Left renal cortex interstitium (tissue), 4 donors: ENCODE results near the gene CMSS1. TPM values are rescaled to one million over a fixed set of nuclear protein-coding genes. Genes with fewer than 3 reads are reported as not detected.

Experiments
- DNase-seq, 4 donors: peaks; one replicate each; pipeline ENCODE4 v3.0.0-alpha.2; 2013; ENCODE audit warnings: low read depth in 4 of 4, low spot score in 2 of 4, missing footprints in 1 of 4
- polyA plus RNA-seq, 4 donors: library from polyadenylated mRNA; unstranded; fragments of 120-200 nt; gene quantifications; one replicate each; pipeline ENCODE4 v1.2.1, GENCODE V29; 2013; ENCODE audit not compliant: insufficient read length in 4 of 4

Gene CMSS1
- polyA plus RNA-seq, 4 donors, result 40.5 to 48.1 (median 44.9) TPM

GRCh38 chr3:99954914-99955644 is 137.4 kb downstream of the CMSS1 start:
- no peak for DNase-seq

- no peak for DNase-seq
Observed at GRCh38 chr3:99955773-99956562, 138.3 kb downstream of the CMSS1 start.

GRCh38 chr3:99957151-99957796 is 139.6 kb downstream of the CMSS1 start:
- DNase-seq, result no peak

GRCh38 chr3:99958222-99958912 is 140.7 kb downstream of the CMSS1 start:
- no peak for DNase-seq

GRCh38 chr3:99960123-99960878 is 142.6 kb downstream of the CMSS1 start:
- DNase-seq, result no peak

- peak in 1 of 4 donors; percentile 63 for DNase-seq
Observed at GRCh38 chr3:99960941-99961340, 143.3 kb downstream of the CMSS1 start.

- DNase-seq, result no peak
Observed at GRCh38 chr3:99961756-99962515, 144.3 kb downstream of the CMSS1 start.

- no peak for DNase-seq
Observed at GRCh38 chr3:99962703-99963102, 145.0 kb downstream of the CMSS1 start.

GRCh38 chr3:99965077-99965476 is 147.4 kb downstream of the CMSS1 start:
- no peak for DNase-seq

GRCh38 chr3:99965681-99966408 is 148.2 kb downstream of the CMSS1 start:
- DNase-seq, result no peak

GRCh38 chr3:99966662-99967416 is 149.2 kb downstream of the CMSS1 start:
- no peak for DNase-seq

- no peak for DNase-seq
Observed at GRCh38 chr3:99967796-99968195, 150.1 kb downstream of the CMSS1 start.

GRCh38 chr3:99969136-99969535 is 151.5 kb downstream of the CMSS1 start:
- DNase-seq, result no peak

- no peak for DNase-seq
Observed at GRCh38 chr3:99970198-99970597, 152.5 kb downstream of the CMSS1 start.

- DNase-seq, result no peak
Observed at GRCh38 chr3:99971761-99972160, 154.1 kb downstream of the CMSS1 start.

GRCh38 chr3:99972380-99973104 is 154.9 kb downstream of the CMSS1 start:
- no peak for DNase-seq

- no peak for DNase-seq
Observed at GRCh38 chr3:99974989-99975388, 157.3 kb downstream of the CMSS1 start.
